Middle frontal gyrus (tissue), 1 donor: ENCODE measurements around the gene UPB1.
A peak's percentile ranks its signal among the peaks of the same experiment; 100 is the strongest.
"Not testable (repeated sequence)": the region's sequence is repeated elsewhere in the genome, so short reads cannot be mapped to it uniquely, and the experiment has no call there.

ENCODE experiments used
- DNase-seq: peaks from one replicate; pipeline ENCODE4 v3.0.0-alpha.2; 2015; ENCODE audit warnings: low spot score; ENCODE audit errors: extremely low spot score

UPB1 gene

DNA sequence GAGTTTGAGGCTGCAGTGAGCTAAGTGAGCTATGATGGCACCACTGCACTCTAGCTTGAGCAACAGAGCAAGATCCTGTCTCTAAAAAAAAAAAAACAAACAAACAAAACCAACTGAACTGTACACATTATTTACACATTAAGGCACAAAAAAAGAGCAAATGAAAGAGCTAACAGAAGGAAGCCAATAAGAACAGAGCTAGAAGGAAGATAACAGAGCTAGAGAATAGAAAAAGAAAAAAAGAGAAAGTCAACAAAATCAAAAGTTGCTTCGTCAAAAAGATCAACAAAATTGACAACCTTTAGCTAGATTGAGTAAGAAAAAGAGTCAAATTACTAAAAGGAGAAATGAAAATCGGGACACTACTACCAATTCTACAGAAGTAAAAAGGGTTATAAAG is 34.8 kb downstream of the UPB1 start:
- DNase-seq: no peak

DNA sequence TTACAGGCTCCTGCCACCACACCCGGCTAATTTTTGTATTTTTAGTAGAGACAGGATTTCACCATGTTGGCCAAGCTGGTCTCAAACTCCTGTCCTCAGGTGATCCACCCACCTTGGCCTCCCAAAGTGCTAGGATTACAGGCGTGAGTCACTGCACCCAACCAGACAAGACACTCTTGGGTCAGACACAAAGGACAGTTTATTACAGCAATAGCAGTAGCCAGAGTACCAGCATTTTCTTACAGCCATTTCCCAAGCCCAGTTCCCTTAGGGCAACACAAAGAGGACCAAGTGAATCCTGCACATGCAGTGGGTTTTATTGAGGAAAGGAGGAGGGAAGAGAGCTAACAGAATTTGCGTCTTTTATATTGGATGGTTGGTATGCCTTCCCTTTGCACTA is 35.8 kb downstream of the UPB1 start:
- DNase-seq: not testable (repeated sequence)

DNA sequence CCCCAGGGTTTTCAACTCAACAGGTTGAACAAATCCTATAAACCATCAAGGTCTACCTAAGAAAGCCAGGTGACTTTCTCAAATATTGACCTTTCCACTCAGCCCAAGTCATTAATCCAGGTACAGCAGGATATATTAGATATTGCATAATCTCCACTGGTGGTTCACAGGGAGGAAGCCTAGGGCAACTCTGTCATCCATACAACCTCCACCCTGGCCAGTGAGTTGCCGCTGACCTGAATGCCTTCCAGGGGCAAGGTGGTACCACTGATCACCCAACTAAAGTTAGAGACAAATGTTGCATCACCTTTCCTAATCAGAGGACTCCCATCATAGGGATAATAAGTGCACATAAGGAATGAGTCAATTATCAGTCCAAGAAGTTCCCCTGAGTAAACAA is 36.9 kb downstream of the UPB1 start:
- DNase-seq: no peak

DNA sequence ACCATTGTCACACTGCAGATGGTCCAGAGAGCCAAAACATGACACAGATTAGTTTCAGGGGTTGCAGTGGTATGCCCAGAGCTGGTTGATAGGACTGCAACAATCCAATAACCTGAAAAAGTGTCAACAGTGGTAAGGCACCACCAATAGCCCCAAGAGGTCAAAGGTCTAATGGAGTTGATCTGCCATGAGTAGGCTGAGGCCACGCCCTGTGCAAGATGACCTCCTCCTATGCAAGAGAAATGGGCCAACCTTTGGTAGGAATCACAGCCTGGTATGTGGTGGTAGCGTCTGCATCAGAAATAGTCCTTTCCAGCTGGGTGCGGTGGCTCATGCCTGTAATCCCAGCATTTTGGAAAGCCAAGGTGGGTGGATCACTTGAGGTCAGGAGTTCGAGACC is 40.2 kb downstream of the UPB1 start:
- DNase-seq: no peak

DNA sequence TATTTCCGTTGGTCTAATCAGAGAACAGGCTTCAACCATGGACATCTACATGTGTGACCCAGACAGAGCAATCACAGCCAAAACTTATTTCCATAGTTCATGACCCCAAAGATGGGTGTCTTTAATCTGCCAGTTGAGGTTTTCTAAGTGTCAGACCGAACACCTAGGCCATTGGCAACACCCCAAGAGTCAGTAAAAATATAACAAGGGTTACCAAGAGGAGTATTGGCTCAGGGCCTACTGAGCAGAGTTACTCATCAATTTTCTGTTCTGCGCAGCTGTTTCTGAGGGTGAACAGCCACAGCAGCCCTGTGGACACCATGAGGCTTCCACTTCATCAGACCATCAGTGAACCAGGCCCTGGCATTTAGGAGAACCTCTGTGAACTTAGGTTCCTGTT is 41.0 kb downstream of the UPB1 start:
- DNase-seq: no peak

GRCh38 chr22:24540470-24540869 is 45.3 kb downstream of the UPB1 start:
- no peak for DNase-seq

- DNase-seq: no peak
Measured at GRCh38 chr22:24541681-24542515, 46.8 kb downstream of the UPB1 start.

DNA sequence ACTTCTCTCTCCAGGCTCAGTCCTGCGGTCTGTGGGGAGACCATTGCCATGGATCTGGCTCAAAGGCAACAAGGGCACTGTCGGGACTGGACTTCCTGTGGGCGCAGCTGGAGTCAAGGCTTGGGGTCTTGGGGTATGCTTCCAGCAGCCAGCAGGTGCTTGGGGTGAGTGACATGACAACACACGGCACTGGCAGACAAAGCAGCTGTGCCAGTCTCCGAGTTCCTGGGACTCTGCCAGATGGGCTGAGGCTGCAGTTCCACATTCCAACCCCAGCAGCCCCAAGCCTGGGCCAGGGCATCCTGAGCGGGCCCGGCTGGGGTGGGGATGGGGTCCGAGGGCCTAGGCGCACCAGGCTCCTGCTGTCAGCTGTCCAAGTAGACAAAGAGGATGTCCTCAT is 47.5 kb downstream of the UPB1 start:
- no peak for DNase-seq

DNA sequence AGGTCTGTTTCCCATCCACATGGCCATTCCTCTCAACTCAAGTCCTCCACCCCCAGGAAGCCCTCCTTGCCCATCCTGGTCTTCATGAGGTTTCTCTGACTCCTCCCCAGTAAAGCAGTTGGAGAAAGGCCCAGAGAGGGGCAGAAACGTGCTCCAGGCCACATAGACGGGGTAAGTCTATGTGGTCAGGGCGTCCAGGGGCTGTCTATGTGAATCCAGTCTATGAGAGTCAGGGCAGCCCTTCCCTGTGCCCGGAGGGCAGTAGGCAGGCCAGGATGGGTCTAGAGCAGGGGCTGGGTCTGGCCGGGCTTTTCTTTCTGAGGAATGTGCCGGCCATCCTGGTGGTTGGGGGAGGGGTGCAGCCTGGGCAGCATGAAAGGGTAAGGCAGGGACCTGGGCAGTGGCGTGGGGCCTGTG is 48.1 kb downstream of the UPB1 start:
- no peak for DNase-seq

DNA sequence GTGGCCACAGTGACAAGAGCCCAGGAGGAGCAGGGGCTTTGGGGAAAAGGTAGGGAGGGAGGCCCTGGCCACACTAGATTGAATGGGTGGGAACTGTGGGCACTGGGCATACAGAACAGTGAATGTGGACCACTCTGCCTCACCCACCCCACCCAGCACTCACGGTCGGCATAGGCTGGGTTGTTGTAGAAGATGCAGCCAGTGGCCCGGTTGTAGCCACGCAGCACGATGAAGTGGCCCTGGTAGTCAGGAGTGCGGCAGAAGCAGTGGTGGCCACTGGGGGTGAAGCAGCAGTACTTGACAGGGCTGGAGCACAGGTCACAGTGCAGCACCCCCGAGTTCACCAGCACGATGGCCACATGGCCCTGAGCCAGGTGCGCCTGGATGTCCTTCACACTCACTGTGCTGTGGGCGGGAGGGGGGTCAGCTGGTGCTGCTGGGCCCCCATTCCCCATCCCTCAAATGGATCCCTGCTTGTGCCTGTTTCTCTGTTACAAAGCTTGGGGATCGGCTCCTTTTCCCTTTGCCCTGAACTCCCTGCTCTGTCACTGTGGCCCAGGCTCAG is 48.6 kb downstream of the UPB1 start:
- DNase-seq: no peak

DNA sequence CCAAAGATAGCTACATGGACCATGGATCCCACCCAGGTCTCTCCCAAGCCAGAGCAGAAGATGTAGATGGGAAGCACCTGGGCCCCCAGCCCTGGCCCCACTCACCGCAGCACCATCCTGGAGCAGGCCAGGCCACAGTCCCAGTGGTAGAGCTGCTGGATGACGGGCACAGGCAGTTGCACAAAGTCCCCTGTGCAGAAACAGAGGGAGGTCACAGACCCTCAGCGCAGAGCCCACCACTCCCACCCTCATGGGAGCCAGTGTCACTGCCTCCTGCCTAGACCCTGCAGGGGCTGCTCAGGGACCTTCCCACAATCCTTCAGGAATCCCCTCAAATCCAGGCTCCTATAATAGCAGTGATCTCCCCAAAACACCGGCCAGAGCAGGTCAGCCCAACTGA is 53.7 kb downstream of the UPB1 start:
- no peak for DNase-seq

GRCh38 chr22:24550028-24550901 is 55.1 kb downstream of the UPB1 start:
- no peak for DNase-seq

- no peak for DNase-seq
Measured at GRCh38 chr22:24550902-24551435, 55.8 kb downstream of the UPB1 start.

DNA sequence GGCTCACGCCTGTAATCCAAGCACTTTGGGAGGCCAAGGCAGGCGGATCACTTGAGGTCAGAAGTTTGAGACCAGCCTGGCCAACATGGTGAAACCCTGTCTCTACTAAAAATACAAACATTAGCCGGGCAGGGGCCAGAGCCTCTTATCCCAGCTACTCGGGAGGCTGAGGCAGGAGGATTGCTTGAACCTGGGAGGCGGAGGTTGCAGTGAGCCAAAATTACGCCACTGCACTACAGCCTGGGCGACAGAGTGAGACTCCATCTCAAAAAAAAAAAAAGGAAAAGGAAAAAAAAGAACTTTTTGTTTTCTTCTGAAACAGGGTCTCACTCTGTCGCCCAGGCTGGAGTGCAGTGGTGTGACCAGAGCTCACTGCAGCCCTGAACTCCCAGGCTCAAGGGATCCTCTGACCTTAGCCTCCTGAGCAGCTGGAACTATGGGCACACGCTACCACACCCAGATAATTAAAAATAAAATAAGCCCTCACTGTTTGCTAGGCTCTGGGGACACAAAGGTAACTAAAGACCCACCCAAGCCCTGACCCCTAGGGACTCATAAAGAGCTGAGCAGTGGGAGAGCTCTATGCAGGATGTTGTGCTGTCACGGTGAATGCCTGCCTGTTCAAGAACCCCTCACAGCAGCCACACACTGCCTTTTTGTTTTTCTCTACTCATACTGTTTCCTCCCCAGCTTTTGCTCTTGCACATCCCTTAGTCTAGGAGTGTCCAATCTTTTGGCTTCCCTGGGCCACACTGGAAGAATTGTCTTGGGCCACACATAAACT is 57.6 kb downstream of the UPB1 start:
- DNase-seq: not testable (repeated sequence)

- no peak for DNase-seq
Measured at GRCh38 chr22:24553597-24554312, 58.6 kb downstream of the UPB1 start.

- no peak for DNase-seq
Measured at GRCh38 chr22:24554313-24555164, 59.4 kb downstream of the UPB1 start, which contains the start of gene GUCD1. GUCD1 (minus strand) TSS chr22:24555138; CDS start chr22:24554991, 147 bp downstream.

DNA sequence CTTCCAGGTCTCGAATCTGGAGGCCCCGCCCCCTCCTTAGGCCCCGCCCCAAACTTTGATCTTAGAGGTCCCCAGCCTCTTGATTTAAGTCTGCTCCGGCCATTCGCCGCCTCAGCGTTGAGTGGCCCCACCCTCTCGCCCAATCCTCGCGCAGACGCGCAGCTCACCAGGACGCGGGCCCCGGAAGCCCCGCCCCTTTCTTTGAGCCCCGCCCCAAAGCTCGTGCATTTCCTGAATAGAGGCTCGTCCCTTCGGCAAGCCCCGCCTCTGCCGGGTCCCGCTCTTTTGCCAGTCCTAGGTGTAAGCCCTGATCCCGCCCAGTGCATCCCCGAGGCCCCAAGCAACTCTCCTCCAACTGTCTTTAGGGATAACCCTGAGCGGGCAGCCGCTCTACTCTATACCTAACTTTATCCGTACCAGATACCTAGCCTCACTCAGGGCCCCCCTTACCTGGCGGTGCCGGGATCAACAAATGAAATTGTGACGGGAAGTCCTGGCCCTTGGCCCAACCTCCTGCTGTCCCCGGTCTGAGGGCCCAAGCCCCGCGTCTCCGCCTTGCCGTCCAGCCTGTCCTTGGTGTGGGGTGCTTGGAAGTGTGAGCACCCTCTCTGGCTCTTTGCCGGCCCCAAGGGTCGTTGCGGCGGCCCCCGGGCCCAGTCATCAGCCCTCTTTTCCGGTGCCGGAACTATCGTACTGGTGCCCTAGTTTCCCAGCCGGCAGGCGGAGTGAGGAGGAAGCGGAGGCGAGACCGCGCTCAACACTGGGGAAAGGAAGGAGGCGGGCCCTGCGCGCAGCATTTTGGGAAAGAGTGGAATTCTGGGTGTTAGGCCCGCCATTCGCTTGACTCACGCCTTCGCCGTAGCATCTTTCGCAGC is 60.3 kb downstream of the UPB1 start, which contains the start of gene SNRPD3:
TSS of gene SNRPD3 (plus strand) at position 835 of the 875 bp plus-strand sequence. CDS start 1,676 bp downstream, outside the sequence.
- peak; percentile 95 for DNase-seq

DNA sequence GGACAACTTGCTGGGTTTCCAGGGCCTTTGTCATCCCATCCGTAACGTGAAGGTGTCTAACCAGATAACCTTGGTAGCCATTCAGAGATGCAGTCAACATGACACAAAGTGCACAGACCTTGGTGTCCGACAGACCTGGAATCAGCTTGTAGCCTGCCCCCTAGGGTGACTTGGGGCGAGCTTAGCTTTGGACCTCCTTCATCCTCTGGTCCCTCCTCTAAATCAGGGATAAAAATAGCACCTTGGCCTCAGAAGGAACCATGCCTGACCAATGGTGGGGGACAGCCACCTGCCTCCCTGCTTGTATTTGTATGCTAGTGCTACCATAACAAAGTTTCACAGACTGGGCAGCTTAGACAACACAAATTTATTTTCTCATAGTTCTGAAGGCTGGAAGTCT is 64.3 kb downstream of the UPB1 start:
- DNase-seq: no peak
